ENCODE results near the gene NCOA4.
A peak's percentile ranks its signal among the peaks of the same experiment; 100 is the strongest.
"Not testable (repeated sequence)": the region's sequence is repeated elsewhere in the genome, so short reads cannot be mapped to it uniquely, and the experiment has no call there.

Gene NCOA4

DNA sequence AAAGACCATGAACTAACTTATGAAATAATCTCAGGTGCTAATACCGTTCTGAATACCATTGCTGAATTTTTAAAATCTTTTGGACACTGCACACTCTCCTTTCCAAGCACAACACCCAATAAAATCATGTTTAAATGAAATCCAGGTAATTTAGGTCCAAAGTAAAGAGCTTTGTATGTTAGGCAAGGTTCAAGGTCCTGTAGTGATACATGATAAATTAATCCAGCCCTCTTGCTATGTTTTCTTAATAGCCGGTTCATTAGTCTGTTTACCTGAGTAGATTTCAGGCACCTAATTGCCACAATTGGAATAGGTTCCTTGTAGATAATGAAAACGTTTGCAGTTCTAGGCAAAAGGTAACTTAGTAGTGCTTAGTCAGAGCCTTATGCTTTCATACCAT, 44.8 kb downstream of the NCOA4 start:
- DNase-seq (ENCODE audit: low read depth in 3 of 3, low spot score in 1 of 3) = not testable (repeated sequence)

GRCh38 chr10:45984473-45984872, 46.0 kb downstream of the NCOA4 start:
- DNase-seq (ENCODE audit: low read depth in 3 of 3, low spot score in 1 of 3) = not testable (repeated sequence)

DNA sequence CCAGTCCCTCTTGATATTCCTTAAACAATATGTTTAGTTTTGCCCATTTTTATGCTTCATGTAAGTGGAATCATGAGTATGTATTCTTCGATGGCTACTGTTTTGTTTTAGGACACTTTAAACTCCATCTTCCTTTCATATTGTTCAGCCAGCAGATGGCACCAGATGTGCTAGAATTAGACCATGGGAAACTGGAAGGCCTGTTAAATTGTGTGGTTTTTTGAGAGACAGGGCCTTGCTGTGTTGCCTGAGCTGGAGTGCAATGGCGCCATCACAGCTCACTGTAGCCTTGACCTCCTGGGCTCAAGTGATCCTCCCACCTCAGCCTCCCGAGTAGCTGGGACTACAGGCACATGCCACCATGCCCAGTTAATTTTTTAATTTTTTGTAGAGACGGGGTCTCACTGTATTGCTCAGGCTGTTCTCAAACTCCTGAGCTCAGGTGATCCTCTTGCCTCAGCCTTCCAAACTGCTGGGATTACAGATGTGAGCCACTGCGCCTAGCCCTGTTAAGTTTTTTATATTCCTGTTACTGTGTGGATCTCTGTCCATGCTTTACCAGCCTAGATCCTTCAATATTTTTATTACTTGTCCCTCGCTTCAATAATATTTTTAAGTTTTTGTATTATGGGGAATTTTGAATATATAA, 46.8 kb downstream of the NCOA4 start:
- DNase-seq (ENCODE audit: low read depth in 3 of 3, low spot score in 1 of 3) = not testable (repeated sequence)

DNA sequence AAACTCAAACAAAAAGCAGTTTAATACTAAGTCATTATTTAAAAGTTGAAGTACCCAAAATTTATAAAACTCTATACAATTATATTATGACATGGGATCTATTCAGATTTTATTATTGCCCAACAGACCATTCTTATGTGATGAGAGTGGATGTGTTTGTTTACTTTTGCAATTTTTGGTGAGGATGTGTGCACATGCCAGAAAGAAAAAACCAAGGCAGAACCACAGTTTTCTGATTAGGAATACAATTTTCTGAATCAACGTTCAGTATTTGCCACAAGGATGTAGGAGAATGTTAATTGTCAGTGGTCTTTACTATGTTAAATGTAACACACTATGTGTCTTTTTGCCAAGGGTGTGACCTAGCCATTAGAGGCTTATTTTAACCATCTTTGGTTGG, 49.1 kb downstream of the NCOA4 start:
- not testable (repeated sequence) for DNase-seq (ENCODE audit: low read depth in 3 of 3, low spot score in 1 of 3)

DNA sequence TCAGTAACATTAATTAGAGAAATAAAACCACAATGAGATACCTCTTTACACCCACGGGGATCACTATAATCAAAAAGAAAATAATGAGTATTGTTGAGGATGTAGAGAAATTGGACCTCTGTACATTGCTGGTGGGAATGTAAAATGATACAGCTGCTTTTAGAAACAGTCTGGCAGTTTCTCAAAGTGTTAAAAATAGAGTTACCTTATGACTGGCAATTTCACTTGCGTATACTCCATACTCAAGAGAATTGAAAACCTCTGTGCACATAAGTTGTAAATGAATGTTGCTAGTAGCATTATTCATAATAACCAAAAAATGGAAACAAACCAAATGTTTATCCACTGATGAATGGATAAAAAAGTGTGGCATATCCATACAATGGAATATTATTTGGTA, 51.9 kb downstream of the NCOA4 start:
- not testable (repeated sequence) for DNase-seq (ENCODE audit: low read depth in 3 of 3, low spot score in 1 of 3)

- not testable (repeated sequence) for DNase-seq (ENCODE audit: low read depth in 3 of 3, low spot score in 1 of 3)
Measured at GRCh38 chr10:45974041-45974440, 56.4 kb downstream of the NCOA4 start.

GRCh38 chr10:45972813-45973169, 57.6 kb downstream of the NCOA4 start:
- not testable (repeated sequence) for DNase-seq (ENCODE audit: low read depth in 3 of 3, low spot score in 1 of 3)

GRCh38 chr10:45972106-45972812, 58.2 kb downstream of the NCOA4 start, which contains the start of gene TIMM23:
Gene TIMM23 (plus strand): TSS chr10:45972489. CDS start chr10:45972625, 136 bp downstream.
- peak; percentile 59 to 77 (median 72) for DNase-seq (ENCODE audit: low read depth in 3 of 3, low spot score in 1 of 3)

DNA sequence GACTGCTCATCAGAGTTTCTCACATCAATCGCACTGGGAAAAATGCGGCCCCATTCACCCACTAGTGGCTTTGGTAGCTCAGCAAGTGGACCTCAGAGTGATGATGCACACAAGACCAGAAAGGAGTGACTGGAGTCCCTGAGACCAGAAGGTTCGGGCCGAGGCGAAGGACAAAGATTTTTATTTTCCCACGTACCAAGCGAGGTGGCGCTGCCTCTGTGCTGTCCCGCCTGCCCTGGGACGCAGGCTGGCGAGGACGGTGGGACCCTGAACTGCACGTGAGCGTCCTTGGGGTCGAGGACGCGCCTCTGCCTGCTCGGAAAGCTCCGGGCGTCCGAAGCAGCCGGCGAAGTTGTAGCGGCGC, 58.7 kb downstream of the NCOA4 start:
- DNase-seq (ENCODE audit: low read depth in 3 of 3, low spot score in 1 of 3) = not testable (repeated sequence)

GRCh38 chr10:45971019-45971418, 59.4 kb downstream of the NCOA4 start:
- not testable (repeated sequence) for DNase-seq (ENCODE audit: low read depth in 3 of 3, low spot score in 1 of 3)

DNA sequence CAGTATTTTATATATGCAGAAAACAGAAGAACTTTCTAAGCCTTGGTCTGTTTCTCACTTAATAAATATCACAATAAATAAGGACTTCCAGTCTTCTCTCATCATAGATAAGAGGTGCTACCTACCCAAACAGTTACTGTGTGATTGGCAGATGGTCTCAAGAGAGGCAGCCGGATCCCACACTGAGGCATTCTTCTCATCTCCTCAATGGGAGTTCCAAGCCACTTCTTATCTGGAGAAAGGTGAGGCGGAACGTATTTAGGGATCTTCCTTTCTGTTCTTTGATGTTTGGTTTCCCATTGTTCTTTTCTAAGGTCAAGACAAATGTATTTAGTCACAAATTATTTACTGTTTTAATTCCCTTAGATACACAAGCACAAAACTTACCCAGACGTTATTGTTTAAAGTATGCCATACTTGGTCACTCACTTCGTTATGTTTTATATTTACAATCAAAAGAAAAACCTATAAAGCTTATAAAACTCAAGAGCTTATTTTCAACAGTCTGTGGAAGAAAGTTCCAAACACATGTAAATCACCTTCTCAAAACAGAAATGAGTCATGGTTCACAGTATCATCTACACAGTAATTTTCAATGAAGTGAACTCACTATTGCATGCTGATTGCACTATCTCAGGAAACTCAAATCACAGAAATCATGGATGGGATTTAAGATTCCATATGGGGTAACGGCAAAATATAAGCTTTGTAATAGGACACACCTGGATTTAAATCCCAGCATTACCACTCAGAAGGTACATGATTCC, 67.6 kb downstream of the NCOA4 start:
- DNase-seq (ENCODE audit: low read depth in 3 of 3, low spot score in 1 of 3) = not testable (repeated sequence)

DNA sequence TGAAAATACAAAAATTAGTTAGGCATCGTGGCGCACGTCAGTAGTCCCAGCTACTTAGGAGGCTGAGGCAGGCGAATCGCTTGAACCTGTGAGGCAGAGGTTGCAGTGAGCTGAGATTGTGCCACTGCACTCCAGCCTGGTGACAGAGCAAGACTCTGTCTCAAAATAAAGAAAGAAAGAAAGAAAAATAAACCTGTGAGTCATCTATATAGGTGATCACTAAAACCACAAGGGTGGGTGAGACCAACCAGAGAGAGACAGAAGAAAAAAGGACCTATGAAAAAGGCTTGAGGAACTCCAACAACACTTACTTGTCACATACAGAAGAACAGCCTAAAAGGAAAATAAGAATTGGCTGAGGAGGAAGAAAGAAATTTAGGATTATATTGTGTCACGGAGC, 72.5 kb downstream of the NCOA4 start:
- DNase-seq (ENCODE audit: low read depth in 3 of 3, low spot score in 1 of 3) = not testable (repeated sequence)

GRCh38 chr10:45956634-45957033, 73.8 kb downstream of the NCOA4 start:
- not testable (repeated sequence) for DNase-seq (ENCODE audit: low read depth in 3 of 3, low spot score in 1 of 3)
